ENCODE data around the gene HEXA. TPM values are rescaled to one million over a fixed set of nuclear protein-coding genes. Genes with fewer than 3 reads are reported as not detected.

HEXA gene
- total and polyA plus RNA-seq, 2 donors (not counting 1 experiment from before 2014, with no cell fraction given): 151 to 182 TPM

DNA sequence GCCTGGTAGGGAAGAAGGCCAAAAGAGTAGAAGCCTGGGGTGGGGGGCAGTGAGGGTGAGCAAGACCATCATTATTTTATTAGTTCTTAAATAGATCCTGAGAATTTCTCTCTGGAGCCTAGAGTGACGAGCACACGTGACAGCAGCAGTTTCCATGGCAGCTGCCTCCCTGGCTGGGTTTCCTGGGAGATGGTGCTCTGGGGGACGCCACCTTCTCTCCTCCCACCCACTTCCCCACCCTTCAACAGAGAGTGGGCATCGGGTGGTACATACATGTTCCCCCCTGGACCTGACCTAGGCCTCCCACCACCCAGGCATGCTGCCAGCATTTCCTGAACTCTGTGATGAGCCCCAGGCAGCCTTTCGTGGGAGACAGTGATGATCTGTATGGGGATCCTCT, 68.8 kb downstream of the HEXA start:
- H3K4me2 ChIP-seq (replicated peaks; ENCODE audit: low read depth, low read length, poor library complexity, severe bottlenecking): no peak overlapping the region
- H4K20me1 ChIP-seq (ENCODE audit: control insufficient read depth, insufficient read depth, low read length, poor library complexity, severe bottlenecking): no peaks in the 10 kb centered on the region
- intact Hi-C loops (cut with micrococcal nuclease): no loop called here
- H3K4me1 ChIP-seq (ENCODE audit: control insufficient read depth in 2 of 2, insufficient read depth in 2 of 2, low read length in 2 of 2): peaks cover 0 to 3% of the 10 kb centered on the region in 2 donors
- no peak for ATAC-seq (ENCODE audit: low read depth)
- no peaks in the 10 kb centered on the region for H3K36me3 ChIP-seq (replicated peaks in 1 of 2; ENCODE audit: control extremely low read depth in 1 of 2, control insufficient read depth in 1 of 2, extremely low read depth in 1 of 2, insufficient read depth in 2 of 2, low read length in 1 of 2)
- Mint-ChIP-seq H3K4me1 (peaks cover 3% of the 10 kb centered on the region), H3K27ac (no peak overlapping the region), H3K27me3 (no peaks in the 10 kb centered on the region), H3K4me3 (no peak overlapping the region), H3K9me3 (ENCODE audit: insufficient read depth) (no peaks in the 10 kb centered on the region)
- H3K79me2 ChIP-seq (ENCODE audit: control insufficient read depth, insufficient read depth, low read length): no peaks in the 10 kb centered on the region
- no peak for TF ChIP-seq EZH2 (IDR thresholded peaks at IDR 0.05; ENCODE audit: borderline replicate concordance, insufficient read depth, low read depth, low read length, poor library complexity, severe bottlenecking)
- TF ChIP-seq, protein P1, sequence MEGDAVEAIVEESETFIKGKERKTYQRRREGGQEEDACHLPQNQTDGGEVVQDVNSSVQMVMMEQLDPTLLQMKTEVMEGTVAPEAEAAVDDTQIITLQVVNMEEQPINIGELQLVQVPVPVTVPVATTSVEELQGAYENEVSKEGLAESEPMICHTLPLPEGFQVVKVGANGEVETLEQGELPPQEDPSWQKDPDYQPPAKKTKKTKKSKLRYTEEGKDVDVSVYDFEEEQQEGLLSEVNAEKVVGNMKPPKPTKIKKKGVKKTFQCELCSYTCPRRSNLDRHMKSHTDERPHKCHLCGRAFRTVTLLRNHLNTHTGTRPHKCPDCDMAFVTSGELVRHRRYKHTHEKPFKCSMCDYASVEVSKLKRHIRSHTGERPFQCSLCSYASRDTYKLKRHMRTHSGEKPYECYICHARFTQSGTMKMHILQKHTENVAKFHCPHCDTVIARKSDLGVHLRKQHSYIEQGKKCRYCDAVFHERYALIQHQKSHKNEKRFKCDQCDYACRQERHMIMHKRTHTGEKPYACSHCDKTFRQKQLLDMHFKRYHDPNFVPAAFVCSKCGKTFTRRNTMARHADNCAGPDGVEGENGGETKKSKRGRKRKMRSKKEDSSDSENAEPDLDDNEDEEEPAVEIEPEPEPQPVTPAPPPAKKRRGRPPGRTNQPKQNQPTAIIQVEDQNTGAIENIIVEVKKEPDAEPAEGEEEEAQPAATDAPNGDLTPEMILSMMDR (IDR thresholded peaks at IDR 0.05): no peak
- WGBS (ENCODE audit: insufficient coverage): 93% methylated on average over 4 of the region's 5 CpGs
- no peak for DNase-seq
- ChIA-PET POLR2A (no interaction called here), CTCF (no interaction called here)
- no peak overlapping the region for H3K4me3 ChIP-seq (ENCODE audit: control extremely low read depth in 1 of 5, extremely low read depth in 1 of 5, insufficient read depth in 1 of 5, low read depth in 2 of 5, low read length in 4 of 5)
- H3K27me3 ChIP-seq (replicated peaks in 1 of 4; ENCODE audit: control extremely low read depth in 1 of 4, control insufficient read depth in 3 of 4, insufficient read depth in 4 of 4, low read length in 3 of 4): no peaks in the 10 kb centered on the region
- no peak overlapping the region for H3K27ac ChIP-seq (ENCODE audit: low read length in 2 of 2)
- no peaks in the 10 kb centered on the region for H3K9me3 ChIP-seq (ENCODE audit: control extremely low read depth in 1 of 3, control insufficient read depth in 2 of 3, insufficient read depth in 1 of 3, low read length in 2 of 3)
- H3K9ac ChIP-seq (ENCODE audit: low read length): no peak overlapping the region
- H2AFZ ChIP-seq (ENCODE audit: insufficient read depth, low read depth, low read length, poor library complexity, severe bottlenecking): no peak overlapping the region

DNA sequence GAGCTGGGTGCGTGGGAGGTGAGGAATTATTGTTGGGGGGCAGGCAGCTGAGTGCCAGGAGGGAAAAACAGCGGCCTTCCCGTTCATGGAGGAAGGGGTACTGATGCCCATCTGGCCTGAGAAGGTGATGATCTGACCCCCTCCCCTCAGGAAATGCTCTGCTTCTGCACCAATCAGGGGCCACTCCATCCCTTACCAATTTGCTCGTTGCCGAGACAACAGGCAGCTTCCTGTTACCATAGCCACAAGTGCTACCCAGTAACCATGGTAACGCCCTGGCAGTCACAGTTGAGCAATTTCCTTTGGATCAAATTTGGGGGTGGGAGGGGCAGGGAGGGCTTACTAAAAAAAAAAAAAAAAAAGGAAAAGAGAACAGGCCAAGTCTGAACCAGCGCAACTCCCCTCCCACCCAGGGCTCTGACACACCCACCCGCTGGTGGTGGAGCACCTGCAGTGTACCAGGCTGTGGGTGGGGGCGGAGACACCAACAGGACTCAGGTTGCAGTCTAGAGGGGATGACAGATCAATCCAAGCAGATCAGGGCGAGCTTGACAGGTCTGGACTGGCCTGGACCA, 69.5 kb downstream of the HEXA start:
- no peak overlapping the region for H3K4me2 ChIP-seq (replicated peaks; ENCODE audit: low read depth, low read length, poor library complexity, severe bottlenecking)
- CTCF ChIA-PET: interaction anchor here (1.0 kb wide), 1 partner anchor 107 kb away, joined by 3 read pairs; no protein-coding TSS in a partner anchor
- Mint-ChIP-seq H3K27ac (no peak overlapping the region), H3K4me1 (peaks cover 3% of the 10 kb centered on the region), H3K9me3 (ENCODE audit: insufficient read depth) (no peaks in the 10 kb centered on the region), H3K27me3 (no peaks in the 10 kb centered on the region), H3K4me3 (no peak overlapping the region)
- H3K4me1 ChIP-seq (ENCODE audit: control insufficient read depth in 2 of 2, insufficient read depth in 2 of 2, low read length in 2 of 2): peaks cover 0 to 3% of the 10 kb centered on the region in 2 donors
- no peaks in the 10 kb centered on the region for H3K27me3 ChIP-seq (replicated peaks in 1 of 4; ENCODE audit: control extremely low read depth in 1 of 4, control insufficient read depth in 3 of 4, insufficient read depth in 4 of 4, low read length in 3 of 4)
- H3K79me2 ChIP-seq (ENCODE audit: control insufficient read depth, insufficient read depth, low read length): no peaks in the 10 kb centered on the region
- H2AFZ ChIP-seq (ENCODE audit: insufficient read depth, low read depth, low read length, poor library complexity, severe bottlenecking): no peak overlapping the region
- H3K9ac ChIP-seq (ENCODE audit: low read length): no peak overlapping the region
- no peak overlapping the region for H3K27ac ChIP-seq (ENCODE audit: low read length in 2 of 2)
- POLR2A ChIA-PET: no interaction called here
- intact Hi-C loops (cut with micrococcal nuclease): no loop called here
- H3K36me3 ChIP-seq (replicated peaks in 1 of 2; ENCODE audit: control extremely low read depth in 1 of 2, control insufficient read depth in 1 of 2, extremely low read depth in 1 of 2, insufficient read depth in 2 of 2, low read length in 1 of 2): no peaks in the 10 kb centered on the region
- no peaks in the 10 kb centered on the region for H3K9me3 ChIP-seq (ENCODE audit: control extremely low read depth in 1 of 3, control insufficient read depth in 2 of 3, insufficient read depth in 1 of 3, low read length in 2 of 3)
- WGBS (ENCODE audit: insufficient coverage): 35% methylated on average over 8 of the region's 10 CpGs
- TF ChIP-seq EZH2 (IDR thresholded peaks at IDR 0.05; ENCODE audit: borderline replicate concordance, insufficient read depth, low read depth, low read length, poor library complexity, severe bottlenecking): no peak
- TF ChIP-seq, protein P1 (IDR thresholded peaks at IDR 0.05): no peak
- DNase-seq (peak; percentile 51), ATAC-seq (ENCODE audit: low read depth) (no peak)
- no peak overlapping the region for H3K4me3 ChIP-seq (ENCODE audit: control extremely low read depth in 1 of 5, extremely low read depth in 1 of 5, insufficient read depth in 1 of 5, low read depth in 2 of 5, low read length in 4 of 5)
- no peaks in the 10 kb centered on the region for H4K20me1 ChIP-seq (ENCODE audit: control insufficient read depth, insufficient read depth, low read length, poor library complexity, severe bottlenecking)
